Kidney epithelial cell (primary cell): ENCODE measurements around the gene CCDC180. TPM values are rescaled to one million over a fixed set of nuclear protein-coding genes. Genes with fewer than 3 reads are reported as not detected.

ENCODE experiments used
- DNase-seq: peaks from one replicate; pipeline ENCODE4 v3.0.0-alpha.2; 2010; ENCODE audit warnings: low read depth
- H3K27me3 ChIP-seq: 2 replicates; pipeline ENCODE4 v1.6.0; 2011; ENCODE audit warnings: low read length; ENCODE audit not compliant: control insufficient read depth, insufficient read depth
- H3K36me3 ChIP-seq: 2 replicates; pipeline ENCODE4 v1.5.1; 2011; ENCODE audit warnings: low read length; ENCODE audit not compliant: control insufficient read depth, insufficient read depth
- H3K4me3 ChIP-seq: 2 replicates; pipeline ENCODE4 v1.5.1; 2011; ENCODE audit warnings: low read depth, mild to moderate bottlenecking, control low read depth, low read length
- CTCF ChIP-seq: IDR thresholded peaks from 2 replicates; pipeline ENCODE4 v1.5.1; 2011; ENCODE audit warnings: mild to moderate bottlenecking, moderate library complexity, low read length, control low read depth, inconsistent platforms; ENCODE audit not compliant: insufficient read depth, poor library complexity, severe bottlenecking
- total RNA-seq: library from RNA; depleted of rRNA; stranded (reverse); fragments of >200 nt; gene quantifications from 2 replicates; pipeline ENCODE4 v1.2.3, GENCODE V29; 2015

Gene CCDC180
- total RNA-seq, 1 donor from 2014 or later, result 1.3 TPM

- no peak for DNase-seq
- TF ChIP-seq CTCF, result no peak
- H3K36me3 ChIP-seq, result no peaks in the 10 kb centered on the region
Observed at GRCh38 chr9:97311798-97312500, 4.5 kb downstream of the CCDC180 start.

GRCh38 chr9:97312556-97312955, 5.1 kb downstream of the CCDC180 start:
- Histone ChIP-seq H3K4me3 (no peak overlapping the region), H3K27me3 (peaks cover 4% of the 10 kb centered on the region), H3K36me3 (no peaks in the 10 kb centered on the region)
- TF ChIP-seq CTCF, result no peak
- DNase-seq, result no peak

More at GRCh38 chr9:97311798-97312500, 4.5 kb downstream of the CCDC180 start:
- peaks cover 9% of the 10 kb centered on the region for H3K27me3 ChIP-seq
- no peak overlapping the region for H3K4me3 ChIP-seq

- H3K27me3 ChIP-seq, result no peaks in the 10 kb centered on the region
- no peak for TF ChIP-seq CTCF
- no peaks in the 10 kb centered on the region for H3K36me3 ChIP-seq
- DNase-seq, result no peak
- no peak overlapping the region for H3K4me3 ChIP-seq
Observed at GRCh38 chr9:97313243-97313642, 5.8 kb downstream of the CCDC180 start.

- TF ChIP-seq CTCF, result no peak
- no peaks in the 10 kb centered on the region for H3K36me3 ChIP-seq
- H3K4me3 ChIP-seq, result no peak overlapping the region
- no peaks in the 10 kb centered on the region for H3K27me3 ChIP-seq
- DNase-seq, result no peak
Observed at GRCh38 chr9:97313746-97314145, 6.3 kb downstream of the CCDC180 start.

- no peak for DNase-seq
- H3K36me3 ChIP-seq, result no peaks in the 10 kb centered on the region
- H3K27me3 ChIP-seq, result no peaks in the 10 kb centered on the region
- H3K4me3 ChIP-seq, result no peak overlapping the region
- TF ChIP-seq CTCF, result no peak
Observed at GRCh38 chr9:97314503-97314902, 7.0 kb downstream of the CCDC180 start.

- no peaks in the 10 kb centered on the region for H3K27me3 ChIP-seq
- no peak overlapping the region for H3K4me3 ChIP-seq
- no peak for DNase-seq
- TF ChIP-seq CTCF, result no peak
- H3K36me3 ChIP-seq, result no peaks in the 10 kb centered on the region
Observed at GRCh38 chr9:97315550-97315949, 8.1 kb downstream of the CCDC180 start.
